ENCODE results near the gene DGCR2.
"Not testable (repeated sequence)": the region's sequence is repeated elsewhere in the genome, so short reads cannot be mapped to it uniquely, and the experiment has no call there.

The DGCR2 gene

GRCh38 chr22:19082793-19083192, 39.4 kb downstream of the DGCR2 start:
- TF ChIP-seq ARNT (IDR thresholded peaks at IDR 0.05) (no peak), NFRKB (IDR thresholded peaks at IDR 0.05) (no peak), SP1 (IDR thresholded peaks at IDR 0.05) (no peak), PKNOX1 (IDR thresholded peaks at IDR 0.05) (no peak)
- no peak for DNase-seq (ENCODE audit: extremely low spot score)
- CTCF ChIA-PET = no interaction called here
- POLR2A ChIA-PET = no interaction called here

GRCh38 chr22:19082101-19082500, 40.1 kb downstream of the DGCR2 start:
- no peak for DNase-seq (ENCODE audit: extremely low spot score)
- ChIA-PET CTCF (no interaction called here), POLR2A (no interaction called here)
- TF ChIP-seq BHLHE40 (IDR thresholded peaks at IDR 0.05; ENCODE audit: borderline replicate concordance) (no peak), NFRKB (IDR thresholded peaks at IDR 0.05) (no peak), FOXM1 (IDR thresholded peaks at IDR 0.05; ENCODE audit: borderline replicate concordance) (no peak), LEF1 (IDR thresholded peaks at IDR 0.05; ENCODE audit: borderline replicate concordance) (no peak), L3MBTL2 (conservative IDR thresholded peaks at IDR 0.05) (no peak), FOXK2 (IDR thresholded peaks at IDR 0.05) (no peak), FOXA1 (IDR thresholded peaks at IDR 0.05) (no peak), ELF4 (IDR thresholded peaks at IDR 0.05) (no peak), SP1 (IDR thresholded peaks at IDR 0.05) (no peak), ARNT (IDR thresholded peaks at IDR 0.05) (no peak), TARDBP (IDR thresholded peaks at IDR 0.05) (no peak)

GRCh38 chr22:19081351-19081750, 40.9 kb downstream of the DGCR2 start:
- ChIA-PET CTCF (no interaction called here), POLR2A (no interaction called here)
- TF ChIP-seq ZNF384 (IDR thresholded peaks at IDR 0.05) = no peak
- TF ChIP-seq ELF4 (IDR thresholded peaks at IDR 0.05) = no peak
- no peak for TF ChIP-seq FOXM1 (IDR thresholded peaks at IDR 0.05; ENCODE audit: borderline replicate concordance)
- no peak for TF ChIP-seq LEF1 (IDR thresholded peaks at IDR 0.05; ENCODE audit: borderline replicate concordance)
- TF ChIP-seq CTBP1 (IDR thresholded peaks at IDR 0.05; ENCODE audit: borderline replicate concordance) = no peak
- TF ChIP-seq NFRKB (IDR thresholded peaks at IDR 0.05) = no peak
- TF ChIP-seq FOXA1 (IDR thresholded peaks at IDR 0.05) = no peak
- TF ChIP-seq SP1 (IDR thresholded peaks at IDR 0.05) = no peak
- no peak for TF ChIP-seq FOXK2 (IDR thresholded peaks at IDR 0.05)
- TF ChIP-seq L3MBTL2 (conservative IDR thresholded peaks at IDR 0.05) = no peak
- TF ChIP-seq PKNOX1 (IDR thresholded peaks at IDR 0.05) = no peak
- TF ChIP-seq ARNT (IDR thresholded peaks at IDR 0.05) = no peak
- no peak for TF ChIP-seq SUZ12 (IDR thresholded peaks at IDR 0.05)
- no peak for TF ChIP-seq TARDBP (IDR thresholded peaks at IDR 0.05)
- TF ChIP-seq BHLHE40 (IDR thresholded peaks at IDR 0.05; ENCODE audit: borderline replicate concordance) = no peak
- TF ChIP-seq HDGF (IDR thresholded peaks at IDR 0.05; ENCODE audit: borderline replicate concordance) = no peak
- DNase-seq (ENCODE audit: extremely low spot score) = no peak

- ChIA-PET POLR2A (no interaction called here), CTCF (no interaction called here)
- DNase-seq (ENCODE audit: extremely low spot score) = no peak
- TF ChIP-seq FOXM1 (IDR thresholded peaks at IDR 0.05; ENCODE audit: borderline replicate concordance) (no peak), L3MBTL2 (conservative IDR thresholded peaks at IDR 0.05) (no peak), CTBP1 (IDR thresholded peaks at IDR 0.05; ENCODE audit: borderline replicate concordance) (no peak), SP1 (IDR thresholded peaks at IDR 0.05) (no peak), SUZ12 (IDR thresholded peaks at IDR 0.05) (no peak), PKNOX1 (IDR thresholded peaks at IDR 0.05) (no peak), FOXA1 (IDR thresholded peaks at IDR 0.05) (no peak), BHLHE40 (IDR thresholded peaks at IDR 0.05; ENCODE audit: borderline replicate concordance) (no peak), FOXK2 (IDR thresholded peaks at IDR 0.05) (no peak), ARNT (IDR thresholded peaks at IDR 0.05) (no peak), ZNF384 (IDR thresholded peaks at IDR 0.05) (no peak), HDGF (IDR thresholded peaks at IDR 0.05; ENCODE audit: borderline replicate concordance) (no peak), NFRKB (IDR thresholded peaks at IDR 0.05) (no peak), TARDBP (IDR thresholded peaks at IDR 0.05) (no peak)
Measured at GRCh38 chr22:19080853-19081252, 41.4 kb downstream of the DGCR2 start.

GRCh38 chr22:19079691-19080090, 42.5 kb downstream of the DGCR2 start:
- no peak for DNase-seq (ENCODE audit: extremely low spot score)
- ChIA-PET CTCF (interaction anchor here (0.7 kb wide), 1 partner anchor 65 kb away, joined by 3 read pairs; no protein-coding TSS in a partner anchor), POLR2A (no interaction called here)
- TF ChIP-seq SUZ12 (IDR thresholded peaks at IDR 0.05) = no peak
- no peak for TF ChIP-seq FOXA1 (IDR thresholded peaks at IDR 0.05)
- TF ChIP-seq LEF1 (IDR thresholded peaks at IDR 0.05; ENCODE audit: borderline replicate concordance) = no peak
- no peak for TF ChIP-seq FOXM1 (IDR thresholded peaks at IDR 0.05; ENCODE audit: borderline replicate concordance)
- TF ChIP-seq L3MBTL2 (conservative IDR thresholded peaks at IDR 0.05) = no peak
- no peak for TF ChIP-seq CTBP1 (IDR thresholded peaks at IDR 0.05; ENCODE audit: borderline replicate concordance)

GRCh38 chr22:19075404-19075803, 46.8 kb downstream of the DGCR2 start:
- ChIA-PET POLR2A (no interaction called here), CTCF (no interaction called here)
- DNase-seq (ENCODE audit: extremely low spot score) = no peak
- no peak for TF ChIP-seq LEF1 (IDR thresholded peaks at IDR 0.05; ENCODE audit: borderline replicate concordance)
- no peak for TF ChIP-seq SP1 (IDR thresholded peaks at IDR 0.05)
- TF ChIP-seq PKNOX1 (IDR thresholded peaks at IDR 0.05) = no peak
- no peak for TF ChIP-seq NFRKB (IDR thresholded peaks at IDR 0.05)
- no peak for TF ChIP-seq HDGF (IDR thresholded peaks at IDR 0.05; ENCODE audit: borderline replicate concordance)
- no peak for TF ChIP-seq FOXM1 (IDR thresholded peaks at IDR 0.05; ENCODE audit: borderline replicate concordance)
- no peak for TF ChIP-seq FOXA1 (IDR thresholded peaks at IDR 0.05)
- no peak for TF ChIP-seq FOXK2 (IDR thresholded peaks at IDR 0.05)
- TF ChIP-seq BHLHE40 (IDR thresholded peaks at IDR 0.05; ENCODE audit: borderline replicate concordance) = no peak
- no peak for TF ChIP-seq L3MBTL2 (conservative IDR thresholded peaks at IDR 0.05)
- no peak for TF ChIP-seq ZNF384 (IDR thresholded peaks at IDR 0.05)
- TF ChIP-seq SUZ12 (IDR thresholded peaks at IDR 0.05) = no peak
- TF ChIP-seq CTBP1 (IDR thresholded peaks at IDR 0.05; ENCODE audit: borderline replicate concordance) = no peak

GRCh38 chr22:19072853-19073252, 49.4 kb downstream of the DGCR2 start:
- DNase-seq (ENCODE audit: extremely low spot score); POLR2A ChIA-PET: not testable (repeated sequence)
- CTCF ChIA-PET = interaction anchor here (0.6 to 1.6 kb wide), 5 partner anchors 15 to 1300 kb away, joined by 3 to 5 read pairs (median 3); no protein-coding TSS in a partner anchor

Data from HEK293T (cell line).